Measurements from ENCODE around the gene POU2F1.

The POU2F1 gene

GRCh38 chr1:167442142-167442848 is 221.6 kb downstream of the POU2F1 start:
- no peak overlapping the region for H3K14ac ChIP-seq (ENCODE audit: low read length)
- H3K27ac ChIP-seq (replicated peaks; ENCODE audit: low read length), result no peak overlapping the region
- peak overlapping the region; percentile 38 for H2AK5ac ChIP-seq (ENCODE audit: low read depth, low read length)
- peak overlapping the region; percentile 18 for H2BK15ac ChIP-seq (ENCODE audit: low read length)
- H3K9me3 ChIP-seq (replicated peaks in 1 of 2; ENCODE audit: control insufficient read depth in 2 of 2, insufficient read depth in 1 of 2, low read depth in 1 of 2, low read length in 2 of 2), result peaks cover 0 to 2% of the 10 kb centered on the region in 2 donors
- H3K4ac ChIP-seq (ENCODE audit: low read length), result no peak overlapping the region
- no peak overlapping the region for H4K8ac ChIP-seq (ENCODE audit: low read depth, low read length)
- H3K4me2 ChIP-seq (ENCODE audit: insufficient read depth, low read length, poor library complexity, severe bottlenecking), result no peak overlapping the region
- H3K4me3 ChIP-seq (ENCODE audit: low read length in 2 of 2), result no peak overlapping the region
- no peak overlapping the region for H2BK120ac ChIP-seq (ENCODE audit: low read depth, low read length)
- H4K91ac ChIP-seq (ENCODE audit: low read depth, low read length, poor library complexity), result no peak overlapping the region
- peak; percentile 73 for DNase-seq (ENCODE audit: low spot score)
- H2BK12ac ChIP-seq (ENCODE audit: low read length), result no peak overlapping the region
- H3K9ac ChIP-seq (ENCODE audit: low read depth, low read length, poor library complexity), result no peak overlapping the region
- no CpG with 5 or more reads among the region's 12 CpGs for WGBS, 2 donors (ENCODE audit: extremely low coverage in 2 of 2, insufficient read length in 2 of 2, insufficient replicate concordance in 1 of 2)
- peak overlapping the region; percentile 12 for H2AFZ ChIP-seq (ENCODE audit: low read length)
- H3K27me3 ChIP-seq (ENCODE audit: control insufficient read depth in 3 of 3, insufficient read depth in 3 of 3, low read depth in 1 of 3, low read length in 3 of 3), result peaks cover 0 to 5% (median 0%) of the 10 kb centered on the region in 3 experiments
- peaks cover 3% of the 10 kb centered on the region in 2 donors for H3K4me1 ChIP-seq (ENCODE audit: control insufficient read depth in 2 of 2, insufficient read depth in 1 of 2, low read depth in 1 of 2, low read length in 2 of 2)
- no peaks in the 10 kb centered on the region for H3K79me1 ChIP-seq (ENCODE audit: low read depth, low read length)
- no peaks in the 10 kb centered on the region for H3K36me3 ChIP-seq (replicated peaks in 1 of 2; ENCODE audit: control insufficient read depth in 2 of 2, insufficient read depth in 2 of 2, low read length in 2 of 2)
- H3K18ac ChIP-seq (ENCODE audit: low read length), result no peak overlapping the region
- H3K23ac ChIP-seq (ENCODE audit: low read depth, low read length, poor library complexity), result no peak overlapping the region
- no peak overlapping the region for H2BK5ac ChIP-seq (ENCODE audit: low read length)

GRCh38 chr1:167442854-167443565 is 222.3 kb downstream of the POU2F1 start:
- H2BK15ac ChIP-seq (ENCODE audit: low read length), result peak overlapping the region; percentile 18
- H3K4ac ChIP-seq (ENCODE audit: low read length), result no peak overlapping the region
- H3K23ac ChIP-seq (ENCODE audit: low read depth, low read length, poor library complexity), result no peak overlapping the region
- H3K79me1 ChIP-seq (ENCODE audit: low read depth, low read length), result no peaks in the 10 kb centered on the region
- H2AK5ac ChIP-seq (ENCODE audit: low read depth, low read length), result peak overlapping the region; percentile 38
- no peak overlapping the region for H3K27ac ChIP-seq (replicated peaks; ENCODE audit: low read length)
- WGBS, 2 donors (ENCODE audit: extremely low coverage in 2 of 2, insufficient read length in 2 of 2, insufficient replicate concordance in 1 of 2), result no CpG with 5 or more reads among the region's 9 CpGs
- H3K4me2 ChIP-seq (ENCODE audit: insufficient read depth, low read length, poor library complexity, severe bottlenecking), result no peak overlapping the region
- no peaks in the 10 kb centered on the region for H3K36me3 ChIP-seq (replicated peaks in 1 of 2; ENCODE audit: control insufficient read depth in 2 of 2, insufficient read depth in 2 of 2, low read length in 2 of 2)
- no peak for DNase-seq (ENCODE audit: low spot score)
- H2BK12ac ChIP-seq (ENCODE audit: low read length), result no peak overlapping the region
- no peak overlapping the region for H4K8ac ChIP-seq (ENCODE audit: low read depth, low read length)
- H2BK120ac ChIP-seq (ENCODE audit: low read depth, low read length), result no peak overlapping the region
- peak overlapping the region; percentile 12 for H2AFZ ChIP-seq (ENCODE audit: low read length)
- H3K27me3 ChIP-seq (ENCODE audit: control insufficient read depth in 3 of 3, insufficient read depth in 3 of 3, low read depth in 1 of 3, low read length in 3 of 3), result peaks cover 0 to 5% (median 0%) of the 10 kb centered on the region in 3 experiments
- H3K9ac ChIP-seq (ENCODE audit: low read depth, low read length, poor library complexity), result no peak overlapping the region
- no peak overlapping the region for H3K18ac ChIP-seq (ENCODE audit: low read length)
- H3K9me3 ChIP-seq (replicated peaks in 1 of 2; ENCODE audit: control insufficient read depth in 2 of 2, insufficient read depth in 1 of 2, low read depth in 1 of 2, low read length in 2 of 2), result no peaks in the 10 kb centered on the region
- H3K4me1 ChIP-seq (ENCODE audit: control insufficient read depth in 2 of 2, insufficient read depth in 1 of 2, low read depth in 1 of 2, low read length in 2 of 2), result peaks cover 3 to 5% of the 10 kb centered on the region in 2 donors
- no peak overlapping the region for H4K91ac ChIP-seq (ENCODE audit: low read depth, low read length, poor library complexity)
- no peak overlapping the region for H3K14ac ChIP-seq (ENCODE audit: low read length)
- H2BK5ac ChIP-seq (ENCODE audit: low read length), result no peak overlapping the region
- H3K4me3 ChIP-seq (ENCODE audit: low read length in 2 of 2), result no peak overlapping the region

- Histone ChIP-seq H3K9ac (ENCODE audit: low read depth, low read length, poor library complexity) (no peak overlapping the region), H4K91ac (ENCODE audit: low read depth, low read length, poor library complexity) (no peak overlapping the region), H3K36me3 (replicated peaks in 1 of 2; ENCODE audit: control insufficient read depth in 2 of 2, insufficient read depth in 2 of 2, low read length in 2 of 2) (no peaks in the 10 kb centered on the region), H3K4me1 (ENCODE audit: control insufficient read depth in 2 of 2, insufficient read depth in 1 of 2, low read depth in 1 of 2, low read length in 2 of 2) (peaks cover 3 to 5% of the 10 kb centered on the region in 2 donors), H3K4me3 (ENCODE audit: low read length in 2 of 2) (no peak overlapping the region), H3K23ac (ENCODE audit: low read depth, low read length, poor library complexity) (no peak overlapping the region), H2BK15ac (ENCODE audit: low read length) (no peak overlapping the region), H2BK5ac (ENCODE audit: low read length) (no peak overlapping the region), H3K4ac (ENCODE audit: low read length) (no peak overlapping the region), H3K18ac (ENCODE audit: low read length) (no peak overlapping the region), H3K27ac (replicated peaks; ENCODE audit: low read length) (no peak overlapping the region), H3K79me1 (ENCODE audit: low read depth, low read length) (no peaks in the 10 kb centered on the region), H2AK5ac (ENCODE audit: low read depth, low read length) (no peak overlapping the region), H2AFZ (ENCODE audit: low read length) (no peak overlapping the region), H2BK120ac (ENCODE audit: low read depth, low read length) (no peak overlapping the region), H2BK12ac (ENCODE audit: low read length) (no peak overlapping the region), H3K4me2 (ENCODE audit: insufficient read depth, low read length, poor library complexity, severe bottlenecking) (no peak overlapping the region), H3K9me3 (replicated peaks in 1 of 2; ENCODE audit: control insufficient read depth in 2 of 2, insufficient read depth in 1 of 2, low read depth in 1 of 2, low read length in 2 of 2) (no peaks in the 10 kb centered on the region), H3K14ac (ENCODE audit: low read length) (no peak overlapping the region), H4K8ac (ENCODE audit: low read depth, low read length) (no peak overlapping the region), H3K27me3 (ENCODE audit: control insufficient read depth in 3 of 3, insufficient read depth in 3 of 3, low read depth in 1 of 3, low read length in 3 of 3) (peaks cover 0 to 5% (median 0%) of the 10 kb centered on the region in 3 experiments)
- no CpG with 5 or more reads among the region's 5 CpGs for WGBS, 2 donors (ENCODE audit: extremely low coverage in 2 of 2, insufficient read length in 2 of 2, insufficient replicate concordance in 1 of 2)
- no peak for DNase-seq (ENCODE audit: low spot score)
Measured at GRCh38 chr1:167443757-167444156, 223.1 kb downstream of the POU2F1 start.

GRCh38 chr1:167446966-167447365 is 226.3 kb downstream of the POU2F1 start:
- Histone ChIP-seq H4K8ac (ENCODE audit: low read depth, low read length) (no peak overlapping the region), H3K4me3 (ENCODE audit: low read length in 2 of 2) (no peak overlapping the region), H3K9ac (ENCODE audit: low read depth, low read length, poor library complexity) (no peak overlapping the region), H2AFZ (ENCODE audit: low read length) (no peak overlapping the region), H2BK12ac (ENCODE audit: low read length) (no peak overlapping the region), H4K91ac (ENCODE audit: low read depth, low read length, poor library complexity) (no peak overlapping the region), H3K36me3 (replicated peaks in 1 of 2; ENCODE audit: control insufficient read depth in 2 of 2, insufficient read depth in 2 of 2, low read length in 2 of 2) (no peaks in the 10 kb centered on the region), H2AK5ac (ENCODE audit: low read depth, low read length) (no peak overlapping the region), H3K27ac (replicated peaks; ENCODE audit: low read length) (no peak overlapping the region), H2BK5ac (ENCODE audit: low read length) (no peak overlapping the region), H3K27me3 (ENCODE audit: control insufficient read depth in 3 of 3, insufficient read depth in 3 of 3, low read depth in 1 of 3, low read length in 3 of 3) (no peaks in the 10 kb centered on the region), H3K4ac (ENCODE audit: low read length) (no peak overlapping the region), H3K4me2 (ENCODE audit: insufficient read depth, low read length, poor library complexity, severe bottlenecking) (no peak overlapping the region), H3K4me1 (ENCODE audit: control insufficient read depth in 2 of 2, insufficient read depth in 1 of 2, low read depth in 1 of 2, low read length in 2 of 2) (peaks cover 0 to 5% of the 10 kb centered on the region in 2 donors), H2BK15ac (ENCODE audit: low read length) (no peak overlapping the region), H3K79me1 (ENCODE audit: low read depth, low read length) (no peaks in the 10 kb centered on the region), H2BK120ac (ENCODE audit: low read depth, low read length) (no peak overlapping the region), H3K23ac (ENCODE audit: low read depth, low read length, poor library complexity) (no peak overlapping the region), H3K9me3 (replicated peaks in 1 of 2; ENCODE audit: control insufficient read depth in 2 of 2, insufficient read depth in 1 of 2, low read depth in 1 of 2, low read length in 2 of 2) (no peaks in the 10 kb centered on the region), H3K18ac (ENCODE audit: low read length) (no peak overlapping the region), H3K14ac (ENCODE audit: low read length) (no peak overlapping the region)
- no CpG with 5 or more reads among the region's 3 CpGs for WGBS, 2 donors (ENCODE audit: extremely low coverage in 2 of 2, insufficient read length in 2 of 2, insufficient replicate concordance in 1 of 2)
- no peak for DNase-seq (ENCODE audit: low spot score)
